ENCODE measurements around the gene PGM1. TPM values are rescaled to one million over a fixed set of nuclear protein-coding genes. Genes with fewer than 3 reads are reported as not detected.

Gene PGM1
- polyA plus RNA-seq, 1 donor from 2014 or later = 24.7 TPM

GRCh38 chr1:63705078-63705477 lies 111.9 kb downstream of the PGM1 start:
- H3K9me3 Mint-ChIP-seq = no peaks in the 10 kb centered on the region
- H3K36me3 Mint-ChIP-seq = no peaks in the 10 kb centered on the region
- H3K4me1 Mint-ChIP-seq = peaks cover 0 to 1% (median 0%) of the 10 kb centered on the region in 3 donors
- H3K4me3 Mint-ChIP-seq = no peak overlapping the region
- peaks cover 8% of the 10 kb centered on the region for H3K27me3 Mint-ChIP-seq
- H3K27ac Mint-ChIP-seq = no peak overlapping the region

- Mint-ChIP-seq H3K9me3 (no peaks in the 10 kb centered on the region), H3K27me3 (peaks cover 7% of the 10 kb centered on the region), H3K36me3 (no peaks in the 10 kb centered on the region), H3K27ac (no peak overlapping the region), H3K4me3 (no peak overlapping the region), H3K4me1 (no peaks in the 10 kb centered on the region)
Measured at GRCh38 chr1:63709267-63709828, 116.1 kb downstream of the PGM1 start.

Other genes with a start within 250 kb of the PGM1 start
- gene ALG6, start 225.8 kb upstream of the PGM1 start, polyA plus RNA-seq = 12.9 TPM
- gene ITGB3BP, start 70.2 kb upstream of the PGM1 start, polyA plus RNA-seq = 30.3 TPM
- gene EFCAB7, start 69.9 kb upstream of the PGM1 start, polyA plus RNA-seq = 7.2 TPM
- 0.09 TPM for gene ROR1, start 180.6 kb downstream of the PGM1 start, polyA plus RNA-seq

Data from IgD-negative memory B cell (primary cell).